A549 treated with RU486 at 1 μM for 4 hours (cell line): ENCODE results near the gene FCER2. TPM values are rescaled to one million over a fixed set of nuclear protein-coding genes. Genes with fewer than 3 reads are reported as not detected.

Experiments
- total RNA-seq: library from RNA; stranded (reverse); fragments of 200-300 nt; extraction: Qiagen RNA extraction; gene quantifications from 5 replicates; pipeline ENCODE4 v1.2.3, GENCODE V29; 2022; ENCODE audit warnings: low read depth

The FCER2 gene
- total RNA-seq = not detected in 5 replicates

DNA sequence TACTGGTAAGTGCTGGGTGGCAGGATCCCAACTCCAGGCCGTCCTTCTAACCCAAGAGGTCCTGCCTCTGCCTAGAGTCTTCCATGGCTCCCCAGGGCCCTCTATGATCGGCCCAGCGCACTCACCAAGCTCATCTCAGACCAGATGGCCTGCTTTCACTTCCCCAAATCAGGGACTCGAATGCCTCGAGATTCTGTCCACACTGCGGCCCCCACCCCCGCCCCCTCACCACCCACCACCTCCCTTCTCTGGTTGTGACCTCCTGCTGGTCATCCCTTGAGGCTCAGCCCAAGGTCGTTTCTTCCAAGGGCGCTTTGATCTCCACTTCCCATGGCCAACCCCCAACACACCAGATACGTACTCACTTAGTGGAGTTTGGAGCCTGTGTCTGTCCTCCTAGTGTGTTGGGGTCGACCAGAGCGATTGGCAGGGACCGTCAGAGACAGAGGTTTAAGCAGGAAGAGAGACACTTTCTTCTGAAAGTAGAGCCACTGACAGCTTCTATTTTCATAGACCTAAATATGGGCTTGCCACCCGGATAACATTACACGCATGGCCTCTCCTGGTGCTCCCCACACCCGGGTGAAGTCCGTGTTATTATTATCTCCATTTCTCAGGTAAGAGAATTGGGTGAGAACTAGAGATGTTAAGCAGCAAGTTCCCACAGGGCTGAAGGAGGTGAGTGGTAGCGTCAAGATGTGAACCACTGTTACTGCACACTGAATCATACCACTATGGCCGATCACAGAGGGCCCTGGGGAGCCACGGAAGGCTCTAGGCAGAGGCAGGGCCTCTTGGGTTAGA lies at the start of gene FCER2:
Gene FCER2, minus strand, starts transcription at position 478 of the 804 bp plus-strand sequence. CDS start 2,371 bp downstream, outside the sequence.

GRCh38 chr19:7746903-7747884 lies 45.3 kb upstream of the FCER2 start, which contains the start of gene CD209:
Gene CD209 (minus strand): TSS chr19:7747534. CDS start chr19:7747511, 23 bp downstream.

DNA sequence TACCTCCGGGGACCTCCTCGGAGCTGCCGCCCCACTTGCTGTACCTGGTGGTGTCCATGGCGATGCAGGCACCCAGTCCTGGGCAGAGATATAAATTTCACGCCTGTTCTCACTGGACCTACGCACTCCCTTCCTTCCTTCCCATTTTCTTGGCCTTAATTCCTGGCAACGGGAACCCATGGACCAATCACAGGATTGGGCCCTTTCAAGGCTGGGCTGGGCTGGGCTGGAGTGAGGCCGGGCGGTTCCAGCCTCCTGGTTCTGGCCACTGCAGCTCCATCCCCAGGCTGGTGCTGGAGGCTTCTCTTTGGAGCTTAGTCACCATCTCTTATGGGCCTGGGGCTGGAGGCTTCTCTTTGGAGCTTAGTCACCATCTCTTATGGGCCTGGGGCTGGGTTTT lies 30.1 kb upstream of the FCER2 start, which contains the start of gene CLEC4G:
Gene CLEC4G, minus strand, starts transcription at position 66 of the 400 bp plus-strand sequence. Its CDS starts 8 bp downstream, at position 58.

GRCh38 chr19:7680606-7681339 lies 21.2 kb downstream of the FCER2 start, which contains the start of gene TRAPPC5:
Gene TRAPPC5 (plus strand): TSS chr19:7680833. CDS start chr19:7682254, 1,421 bp downstream.

GRCh38 chr19:7676854-7677253 lies 25.1 kb downstream of the FCER2 start, which contains the start of gene MCEMP1:
Gene MCEMP1 (plus strand): TSS chr19:7677090. CDS start chr19:7677121, 31 bp downstream.

GRCh38 chr19:7668842-7669241 lies 33.1 kb downstream of the FCER2 start, which contains the start of gene RETN:
Gene RETN (plus strand): TSS chr19:7669049. CDS start chr19:7669327, 278 bp downstream.

Other genes starting within 250 kb of the FCER2 start
- gene PEX11G, start 213.1 kb downstream of the FCER2 start, total RNA-seq = 0.93 to 2.1 TPM (median 1.8 TPM) in 5 replicates
- 13.8 to 20.6 TPM (median 20.1 TPM) in 5 replicates for gene ZNF358, start 186.0 kb downstream of the FCER2 start, total RNA-seq
- gene MCOLN1, start 179.5 kb downstream of the FCER2 start, total RNA-seq = 10.5 to 14.9 TPM (median 13.1 TPM) in 5 replicates
- 26.9 to 37.6 TPM (median 33.9 TPM) in 5 replicates for gene PNPLA6, start 166.4 kb downstream of the FCER2 start, total RNA-seq
- gene CAMSAP3, start 106.3 kb downstream of the FCER2 start, total RNA-seq = 2.8 to 5.5 TPM (median 4.3 TPM) in 5 replicates
- gene XAB2, start 72.6 kb downstream of the FCER2 start, total RNA-seq = 21.4 to 27.8 TPM (median 26.3 TPM) in 5 replicates
- 52.7 to 81.5 TPM (median 56.6 TPM) in 5 replicates for gene PET100, start 72.3 kb downstream of the FCER2 start, total RNA-seq
- 0.20 TPM in 1 of 5 replicates, not detected in the others for gene PCP2, start 68.4 kb downstream of the FCER2 start, total RNA-seq
- gene STXBP2, start 65.0 kb downstream of the FCER2 start, total RNA-seq = 32.9 to 44.6 TPM (median 40.8 TPM) in 5 replicates
- not detected in 5 replicates for gene RETN, start 33.1 kb downstream of the FCER2 start, total RNA-seq
- gene MCEMP1, start 25.0 kb downstream of the FCER2 start, total RNA-seq = not detected in 5 replicates
- 44.6 to 114 TPM (median 102 TPM) in 5 replicates for gene TRAPPC5, start 21.3 kb downstream of the FCER2 start, total RNA-seq
- not detected in 5 replicates for gene CLEC4G, start 30.0 kb upstream of the FCER2 start, total RNA-seq
- gene CD209, start 45.4 kb upstream of the FCER2 start, total RNA-seq = not detected in 5 replicates
- not detected in 5 replicates for gene CLEC4M, start 61.1 kb upstream of the FCER2 start, total RNA-seq
- gene EVI5L, start 128.1 kb upstream of the FCER2 start, total RNA-seq = 0.97 to 1.7 TPM (median 1.5 TPM) in 5 replicates
- gene PRR36, start 172.3 kb upstream of the FCER2 start, total RNA-seq = 0.21 to 0.84 TPM (median 0.39 TPM) in 5 replicates
- gene LRRC8E, start 186.4 kb upstream of the FCER2 start, total RNA-seq = 5.4 to 7.1 TPM (median 6.3 TPM) in 5 replicates
- 12.0 to 17.2 TPM (median 16.8 TPM) in 5 replicates for gene MAP2K7, start 201.7 kb upstream of the FCER2 start, total RNA-seq
- gene TGFBR3L, start 212.7 kb upstream of the FCER2 start, total RNA-seq = 0.78 to 2.4 TPM (median 1.9 TPM) in 5 replicates
- 21.4 to 29.8 TPM (median 29.5 TPM) in 5 replicates for gene SNAPC2, start 218.2 kb upstream of the FCER2 start, total RNA-seq
- 10.0 to 24.5 TPM (median 21.4 TPM) in 5 replicates for gene CTXN1, start 224.0 kb upstream of the FCER2 start, total RNA-seq
- 26.9 to 33.4 TPM (median 29.9 TPM) in 5 replicates for gene TIMM44, start 241.5 kb upstream of the FCER2 start, total RNA-seq